Muscle layer of colon (tissue), 2 donors: ENCODE results near the gene OR52E6.

Source experiments
- H3K27ac ChIP-seq: one replicate; pipeline ENCODE4 v1.7.0; 2013; ENCODE audit warnings: low read depth, mild to moderate bottlenecking, low read length, moderate library complexity
- H3K27me3 ChIP-seq, 2 donors: one replicate each; pipeline ENCODE4 v1.7.0; 2013; ENCODE audit warnings: low read length in 2 of 2, mild to moderate bottlenecking in 2 of 2; ENCODE audit not compliant: insufficient read depth in 2 of 2, control insufficient read depth in 1 of 2
- H3K36me3 ChIP-seq: one replicate; pipeline ENCODE4 v1.7.0; 2013; ENCODE audit warnings: mild to moderate bottlenecking, low read length; ENCODE audit not compliant: insufficient read depth
- H3K4me1 ChIP-seq: one replicate; pipeline ENCODE4 v1.7.0; 2013; ENCODE audit warnings: mild to moderate bottlenecking, low read length; ENCODE audit not compliant: insufficient read depth
- H3K4me3 ChIP-seq, 2 donors: one replicate each; pipeline ENCODE4 v1.7.0; 2013; ENCODE audit warnings: low read length in 2 of 2, low read depth in 1 of 2, mild to moderate bottlenecking in 1 of 2, moderate library complexity in 1 of 2
- H3K9ac ChIP-seq: one replicate; pipeline ENCODE4 v1.7.0; 2013; ENCODE audit warnings: low read length
- H3K9me3 ChIP-seq: one replicate; pipeline ENCODE4 v1.7.0; 2013; ENCODE audit warnings: mild to moderate bottlenecking, low read length
- donor health status: abdominal sarcoma.
- donor health status: Adenocarcinoma of cecum.

OR52E6 gene

GRCh38 chr11:5791165-5791564 is 50.5 kb downstream of the OR52E6 start, which contains the start of gene OR52N1:
Gene OR52N1 (minus strand): TSS chr11:5791265. CDS start chr11:5788816, 2,449 bp downstream.
- Histone ChIP-seq H3K9ac (no peak within 1 kb of the TSS), H3K27me3 (no peaks in the 10 kb centered on the region), H3K4me3 (no peak within 1 kb of the TSS), H3K27ac (no peak within 1 kb of the TSS), H3K4me1 (no peaks in the 10 kb centered on the region), H3K36me3 (no peaks in the 10 kb centered on the region), H3K9me3 (no peaks in the 10 kb centered on the region)
